ENCODE data around the gene GTPBP2.
A peak's percentile ranks its signal among the peaks of the same experiment; 100 is the strongest.

GTPBP2 gene

DNA sequence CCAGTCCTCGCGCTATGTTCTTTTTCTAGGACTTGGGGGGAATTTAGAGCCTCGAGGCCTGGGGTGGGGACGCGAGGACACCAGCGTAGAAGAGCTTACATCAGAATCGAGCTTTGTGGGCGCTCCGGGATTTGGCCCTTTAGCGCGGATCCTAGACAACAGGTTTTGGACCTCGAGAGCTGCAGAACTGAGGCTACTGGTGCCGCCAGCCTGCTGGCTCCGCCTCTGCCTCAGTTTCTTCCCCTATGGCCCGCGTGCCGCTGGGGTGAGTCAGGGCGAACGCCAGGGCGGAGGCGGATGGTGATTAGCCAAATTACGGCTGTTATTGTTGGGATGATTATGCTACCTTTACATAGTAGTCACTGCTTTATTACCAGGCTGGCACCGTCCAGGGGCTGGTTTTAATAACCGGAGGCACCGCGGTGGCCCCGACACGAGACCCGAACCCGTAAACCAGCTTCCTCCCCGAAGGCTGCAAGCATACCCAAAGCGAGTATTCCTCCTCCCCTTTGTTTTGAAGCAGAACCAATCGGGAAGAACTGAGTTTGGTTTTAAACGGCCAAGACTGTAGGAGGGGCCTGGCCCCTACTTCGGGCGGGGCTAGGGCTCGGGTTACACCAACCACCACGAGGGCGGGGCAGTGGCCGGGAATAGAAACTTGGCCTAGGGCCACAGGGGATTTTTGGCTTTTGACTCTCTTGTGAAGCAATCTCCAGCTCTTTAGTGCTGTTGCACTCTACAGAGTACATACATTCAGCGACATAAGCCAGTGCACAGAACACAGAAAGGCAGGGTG, 639 bp upstream of the GTPBP2 start:
- peak overlapping the region; percentile 87 for H3K4me3 ChIP-seq (replicated peaks; ENCODE audit: low read depth, low read length)
- DNase-seq (ENCODE audit: extremely low read depth, low read depth): peak; percentile 95
- TF ChIP-seq, protein P1, sequence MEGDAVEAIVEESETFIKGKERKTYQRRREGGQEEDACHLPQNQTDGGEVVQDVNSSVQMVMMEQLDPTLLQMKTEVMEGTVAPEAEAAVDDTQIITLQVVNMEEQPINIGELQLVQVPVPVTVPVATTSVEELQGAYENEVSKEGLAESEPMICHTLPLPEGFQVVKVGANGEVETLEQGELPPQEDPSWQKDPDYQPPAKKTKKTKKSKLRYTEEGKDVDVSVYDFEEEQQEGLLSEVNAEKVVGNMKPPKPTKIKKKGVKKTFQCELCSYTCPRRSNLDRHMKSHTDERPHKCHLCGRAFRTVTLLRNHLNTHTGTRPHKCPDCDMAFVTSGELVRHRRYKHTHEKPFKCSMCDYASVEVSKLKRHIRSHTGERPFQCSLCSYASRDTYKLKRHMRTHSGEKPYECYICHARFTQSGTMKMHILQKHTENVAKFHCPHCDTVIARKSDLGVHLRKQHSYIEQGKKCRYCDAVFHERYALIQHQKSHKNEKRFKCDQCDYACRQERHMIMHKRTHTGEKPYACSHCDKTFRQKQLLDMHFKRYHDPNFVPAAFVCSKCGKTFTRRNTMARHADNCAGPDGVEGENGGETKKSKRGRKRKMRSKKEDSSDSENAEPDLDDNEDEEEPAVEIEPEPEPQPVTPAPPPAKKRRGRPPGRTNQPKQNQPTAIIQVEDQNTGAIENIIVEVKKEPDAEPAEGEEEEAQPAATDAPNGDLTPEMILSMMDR (IDR thresholded peaks at IDR 0.05; ENCODE audit: low read depth, low read length, missing control alignments): no peak

DNA sequence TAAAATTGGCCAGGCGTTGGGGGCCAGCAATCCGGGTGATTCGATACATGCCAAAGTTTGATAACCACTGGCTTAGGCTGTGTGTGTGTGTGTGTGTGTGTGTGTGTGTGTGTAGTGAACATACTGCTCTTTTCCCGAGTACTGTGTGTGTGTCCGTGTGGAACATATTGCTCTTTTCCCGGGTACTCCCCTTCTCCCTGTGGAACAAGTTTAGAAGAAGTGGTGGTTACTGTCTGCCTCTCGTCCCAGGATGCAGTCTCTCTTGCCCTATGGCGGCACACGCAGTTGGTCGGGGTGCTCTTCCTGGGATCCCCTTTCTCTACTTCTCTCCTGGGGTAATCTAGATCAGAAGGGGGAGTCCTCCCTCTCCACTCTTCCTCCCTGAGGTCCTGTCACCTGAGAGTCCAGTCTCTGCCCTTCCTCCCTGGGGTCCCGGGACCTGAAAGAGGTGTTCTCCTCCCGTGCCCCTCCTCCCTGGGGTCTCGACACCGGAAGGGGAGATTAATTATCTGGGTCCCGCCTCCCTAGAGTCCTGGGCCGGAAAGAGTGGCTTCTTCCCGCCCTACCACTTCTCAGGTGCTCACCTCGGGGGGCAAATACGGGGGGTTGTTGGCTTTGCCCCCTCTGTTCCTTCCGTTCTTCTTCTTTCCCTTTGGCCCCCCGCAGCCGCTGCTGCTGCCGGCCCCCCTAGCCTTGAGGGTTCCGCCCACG, 516 bp downstream of the GTPBP2 start:
- TF ChIP-seq, protein P1 (IDR thresholded peaks at IDR 0.05; ENCODE audit: low read depth, low read length, missing control alignments): no peak
- peak overlapping the region; percentile 87 for H3K4me3 ChIP-seq (replicated peaks; ENCODE audit: low read depth, low read length)
- no peak for DNase-seq (ENCODE audit: extremely low read depth, low read depth)

DNA sequence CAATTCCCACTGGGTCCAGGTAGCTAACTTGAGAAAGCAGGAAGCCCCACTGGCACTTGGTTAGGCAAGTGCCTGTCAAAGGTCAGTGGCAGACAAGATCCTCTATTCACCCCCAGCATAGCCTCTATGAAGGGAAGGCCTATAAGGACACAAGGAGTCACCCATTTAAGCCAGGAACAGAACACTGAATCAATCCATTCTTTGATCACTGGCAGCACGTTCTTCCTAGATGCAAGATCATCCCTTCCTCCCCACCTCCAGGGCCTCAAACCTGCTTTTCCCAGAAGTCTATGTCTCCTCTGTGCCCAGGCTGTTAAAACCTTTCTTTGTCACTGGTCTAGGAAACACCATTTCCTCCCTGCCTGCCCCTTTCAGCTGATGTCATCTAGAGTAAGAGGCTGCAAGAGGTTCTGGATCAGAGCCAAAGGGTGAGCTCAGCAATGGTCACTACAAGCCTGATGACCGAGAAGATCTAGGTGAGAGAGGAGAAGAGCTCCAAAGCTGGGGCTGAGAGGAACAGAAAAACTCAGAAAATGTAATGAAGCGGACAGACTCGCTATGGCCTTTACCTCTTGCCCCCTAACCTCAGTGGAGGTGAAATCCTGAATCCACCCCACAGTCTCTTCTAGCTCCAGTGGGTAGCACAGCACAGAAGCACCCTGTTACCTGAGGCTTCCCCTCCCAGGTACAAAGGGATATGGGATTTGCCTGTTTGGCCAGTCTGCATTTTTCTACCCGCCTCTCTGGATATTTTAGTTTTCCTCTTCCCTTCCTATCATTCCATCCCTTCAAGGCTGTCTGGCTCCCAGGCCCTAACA, 1.8 kb downstream of the GTPBP2 start:
- TF ChIP-seq, protein P1 (IDR thresholded peaks at IDR 0.05; ENCODE audit: low read depth, low read length, missing control alignments): no peak
- peak; percentile 66 for DNase-seq (ENCODE audit: extremely low read depth, low read depth)
- H3K4me3 ChIP-seq (replicated peaks; ENCODE audit: low read depth, low read length): peak overlapping the region; percentile 87

DNA sequence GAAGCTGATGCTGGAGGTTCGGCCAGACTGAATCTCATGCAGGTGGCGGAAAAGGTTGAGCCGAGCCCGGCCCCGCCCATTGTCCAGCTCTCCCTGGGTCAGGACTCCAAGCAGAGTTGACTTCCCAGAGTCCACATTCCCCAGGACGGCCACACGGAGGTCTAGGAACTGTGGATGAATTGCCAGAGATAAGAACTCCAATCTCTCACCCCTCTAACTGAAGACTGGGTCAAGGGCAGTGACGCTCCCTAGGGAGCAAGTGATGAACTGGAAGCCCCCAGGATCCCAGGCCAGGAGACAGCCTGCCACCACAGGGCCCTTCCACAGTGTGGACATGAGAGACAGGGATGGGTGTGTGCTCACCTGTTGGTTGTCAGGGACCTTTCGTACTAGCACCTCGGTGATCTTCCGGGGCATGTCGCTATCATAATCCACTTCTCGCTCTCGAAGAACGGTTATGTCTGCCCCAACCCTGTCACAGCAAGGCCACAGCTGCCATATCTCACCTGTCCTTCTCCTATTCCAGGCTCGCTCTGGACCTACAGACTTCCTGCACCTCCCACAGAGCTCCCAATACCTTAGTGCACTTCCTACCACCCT, 3.6 kb downstream of the GTPBP2 start:
- DNase-seq (ENCODE audit: extremely low read depth, low read depth): no peak
- TF ChIP-seq, protein P1 (IDR thresholded peaks at IDR 0.05; ENCODE audit: low read depth, low read length, missing control alignments): no peak
- no peak overlapping the region for H3K4me3 ChIP-seq (replicated peaks; ENCODE audit: low read depth, low read length)

DNA sequence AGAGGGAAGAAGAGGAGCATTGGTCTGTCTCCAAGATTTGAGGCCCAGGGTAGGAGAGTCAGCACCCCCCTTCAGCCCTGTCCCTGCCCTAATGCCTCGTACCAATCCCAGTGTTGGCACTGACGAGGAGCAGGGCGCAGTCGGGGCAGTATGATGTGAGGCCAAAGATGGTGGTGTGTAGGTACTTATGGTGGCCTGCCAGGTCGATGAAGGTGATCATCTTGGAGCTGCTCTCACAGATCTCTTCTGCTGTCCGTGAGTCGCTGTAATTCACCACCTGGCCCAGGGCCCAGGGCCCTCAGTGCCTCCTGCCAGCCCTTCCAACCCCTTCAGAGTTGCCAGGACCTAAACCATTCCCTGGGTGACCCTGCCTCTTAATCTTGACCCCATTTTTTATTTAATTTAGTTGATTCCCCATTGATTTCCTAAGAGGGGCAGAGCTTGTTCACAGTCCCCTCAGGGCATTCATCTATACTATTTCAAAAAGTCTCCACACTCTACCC, 4.2 kb downstream of the GTPBP2 start:
- H3K4me3 ChIP-seq (replicated peaks; ENCODE audit: low read depth, low read length): no peak overlapping the region
- TF ChIP-seq, protein P1 (IDR thresholded peaks at IDR 0.05; ENCODE audit: low read depth, low read length, missing control alignments): no peak
- no peak for DNase-seq (ENCODE audit: extremely low read depth, low read depth)

Data from HFF-Myc (cell line).